C4-2B (cell line): ENCODE measurements around the gene RHOT1.

Experiments
- H3K27ac ChIP-seq: fragments of 450-650 bp; 2 replicates; pipeline ENCODE4 v1.5.1; 2017
- CTCF ChIP-seq: fragments of 450-650 bp; conservative IDR thresholded peaks from 2 replicates; pipeline ENCODE4 v1.5.1; 2017; ENCODE audit warnings: mild to moderate bottlenecking
- ZFX ChIP-seq: fragments of 450-650 bp; IDR thresholded peaks from 2 replicates; pipeline ENCODE4 v1.6.1; 2017

Gene RHOT1

GRCh38 chr17:32266389-32267301, 124.3 kb downstream of the RHOT1 start:
- TF ChIP-seq ZFX (no peak), CTCF (no peak)
- no peak overlapping the region for H3K27ac ChIP-seq

GRCh38 chr17:32267690-32268205, 125.4 kb downstream of the RHOT1 start:
- H3K27ac ChIP-seq: no peak overlapping the region
- TF ChIP-seq ZFX: no peak
- no peak for TF ChIP-seq CTCF

- TF ChIP-seq ZFX: no peak
- TF ChIP-seq CTCF: no peak
- H3K27ac ChIP-seq: no peak overlapping the region
Measured at GRCh38 chr17:32268734-32269288, 126.5 kb downstream of the RHOT1 start.

GRCh38 chr17:32269377-32269776, 127.1 kb downstream of the RHOT1 start:
- no peak overlapping the region for H3K27ac ChIP-seq
- no peak for TF ChIP-seq CTCF

GRCh38 chr17:32271844-32272243, 129.5 kb downstream of the RHOT1 start:
- TF ChIP-seq CTCF (no peak), ZFX (no peak)
- H3K27ac ChIP-seq: no peak overlapping the region

- H3K27ac ChIP-seq: no peak overlapping the region
- TF ChIP-seq ZFX (no peak), CTCF (no peak)
Measured at GRCh38 chr17:32274101-32274500, 131.8 kb downstream of the RHOT1 start.

- no peak overlapping the region for H3K27ac ChIP-seq
- TF ChIP-seq CTCF (no peak), ZFX (no peak)
Measured at GRCh38 chr17:32274643-32275042, 132.3 kb downstream of the RHOT1 start.
